Loucy (cell line): ENCODE results near the gene NFASC.
A peak's percentile ranks its signal among the peaks of the same experiment; 100 is the strongest.

Experiments
- H2AFZ ChIP-seq: fragments of 200-600 bp; sonication (generic); 2 replicates; pipeline ENCODE4 v1.6.0; 2016; ENCODE audit warnings: antibody characterized with exemption, mild to moderate bottlenecking, low read length, moderate library complexity
- H3F3A ChIP-seq: fragments of 200-600 bp; 2 replicates; pipeline ENCODE4 v1.6.0; 2016; ENCODE audit warnings: antibody characterized with exemption, low read depth, mild to moderate bottlenecking
- H3K27me3 ChIP-seq: fragments of 200-600 bp; sonication (generic); 2 replicates; pipeline ENCODE4 v1.6.1; 2014; ENCODE audit warnings: low read length, mild to moderate bottlenecking; ENCODE audit not compliant: insufficient read depth, poor library complexity, severe bottlenecking
- H3K36me3 ChIP-seq: fragments of 200-600 bp; sonication (generic); 2 replicates; pipeline ENCODE4 v1.6.1; 2016; ENCODE audit warnings: low read length; ENCODE audit not compliant: insufficient read depth
- H3K4me1 ChIP-seq: fragments of 200-600 bp; sonication (generic); 2 replicates; pipeline ENCODE4 v1.5.1; 2014; ENCODE audit warnings: low read length, mild to moderate bottlenecking; ENCODE audit not compliant: insufficient read depth, poor library complexity, severe bottlenecking
- H3K4me2 ChIP-seq: fragments of 200-600 bp; sonication (generic); 2 replicates; pipeline ENCODE4 v1.6.0; 2014; ENCODE audit warnings: antibody characterized with exemption, low read length, low read depth, mild to moderate bottlenecking; ENCODE audit not compliant: poor library complexity, severe bottlenecking
- H3K4me3 ChIP-seq: fragments of 200-600 bp; sonication (generic); 2 replicates; pipeline ENCODE4 v1.5.1; 2014; ENCODE audit warnings: low read length, mild to moderate bottlenecking, mixed read lengths; ENCODE audit not compliant: poor library complexity, severe bottlenecking
- H3K79me2 ChIP-seq: fragments of 200-600 bp; sonication (generic); 2 replicates; pipeline ENCODE4 v1.6.1; 2014; ENCODE audit warnings: low read length; ENCODE audit not compliant: insufficient read depth
- H3K9ac ChIP-seq: fragments of 200-600 bp; sonication (generic); 2 replicates; pipeline ENCODE4 v1.6.0; 2014; ENCODE audit warnings: mild to moderate bottlenecking, low read depth, low read length, moderate library complexity; ENCODE audit not compliant: poor library complexity, severe bottlenecking
- H3K9me2 ChIP-seq: fragments of 200-600 bp; sonication (generic); replicated peaks from 2 replicates; pipeline ENCODE4 v1.6.1; 2016; ENCODE audit warnings: low read depth, low read length, mixed read lengths
- H3K9me3 ChIP-seq: fragments of 200-600 bp; sonication (generic); 2 replicates; pipeline ENCODE4 v1.6.1; 2014; ENCODE audit warnings: mild to moderate bottlenecking, antibody characterized with exemption, low read length, low read depth; ENCODE audit not compliant: insufficient read depth
- H4K20me1 ChIP-seq: fragments of 200-600 bp; sonication (generic); 2 replicates; pipeline ENCODE4 v1.6.0; 2014; ENCODE audit warnings: antibody characterized with exemption, low read length, mild to moderate bottlenecking; ENCODE audit not compliant: insufficient read depth, poor library complexity, severe bottlenecking
- EZH2phosphoT487 ChIP-seq: fragments of 200-600 bp; IDR thresholded peaks from 2 replicates; pipeline ENCODE4 v1.6.1; 2018; ENCODE audit warnings: antibody characterized with exemption, mild to moderate bottlenecking, moderate library complexity, borderline replicate concordance
- TF ChIP-seq, protein P1 (sequence below): fragments of 200-600 bp; sonication (generic); conservative IDR thresholded peaks from 2 replicates; pipeline ENCODE4 v1.5.1; 2014; ENCODE audit warnings: mild to moderate bottlenecking, antibody characterized with exemption, low read length

Gene NFASC

DNA sequence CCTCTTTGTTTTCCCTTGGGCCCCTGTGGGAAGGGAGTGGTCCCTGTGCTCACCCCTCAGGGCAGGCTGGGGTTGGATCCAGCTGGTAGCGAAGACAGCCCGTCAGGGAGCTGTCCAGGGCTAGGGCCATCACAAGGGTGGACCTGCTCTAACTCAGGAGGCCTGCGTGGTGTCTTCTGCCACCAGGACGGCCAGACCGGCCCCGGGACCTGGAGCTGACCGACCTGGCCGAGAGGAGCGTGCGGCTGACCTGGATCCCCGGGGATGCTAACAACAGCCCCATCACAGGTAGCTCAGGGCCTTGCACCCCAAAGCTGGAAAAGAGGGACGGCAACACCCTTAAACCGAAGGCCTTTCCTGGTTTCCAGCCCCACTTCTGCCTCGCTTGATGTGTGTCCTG, 108.1 kb downstream of the NFASC start:
- Histone ChIP-seq H3K9me3 (no peaks in the 10 kb centered on the region), H2AFZ (no peak overlapping the region)
- no peak for TF ChIP-seq EZH2phosphoT487
- TF ChIP-seq, protein P1, sequence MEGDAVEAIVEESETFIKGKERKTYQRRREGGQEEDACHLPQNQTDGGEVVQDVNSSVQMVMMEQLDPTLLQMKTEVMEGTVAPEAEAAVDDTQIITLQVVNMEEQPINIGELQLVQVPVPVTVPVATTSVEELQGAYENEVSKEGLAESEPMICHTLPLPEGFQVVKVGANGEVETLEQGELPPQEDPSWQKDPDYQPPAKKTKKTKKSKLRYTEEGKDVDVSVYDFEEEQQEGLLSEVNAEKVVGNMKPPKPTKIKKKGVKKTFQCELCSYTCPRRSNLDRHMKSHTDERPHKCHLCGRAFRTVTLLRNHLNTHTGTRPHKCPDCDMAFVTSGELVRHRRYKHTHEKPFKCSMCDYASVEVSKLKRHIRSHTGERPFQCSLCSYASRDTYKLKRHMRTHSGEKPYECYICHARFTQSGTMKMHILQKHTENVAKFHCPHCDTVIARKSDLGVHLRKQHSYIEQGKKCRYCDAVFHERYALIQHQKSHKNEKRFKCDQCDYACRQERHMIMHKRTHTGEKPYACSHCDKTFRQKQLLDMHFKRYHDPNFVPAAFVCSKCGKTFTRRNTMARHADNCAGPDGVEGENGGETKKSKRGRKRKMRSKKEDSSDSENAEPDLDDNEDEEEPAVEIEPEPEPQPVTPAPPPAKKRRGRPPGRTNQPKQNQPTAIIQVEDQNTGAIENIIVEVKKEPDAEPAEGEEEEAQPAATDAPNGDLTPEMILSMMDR, result no peak

DNA sequence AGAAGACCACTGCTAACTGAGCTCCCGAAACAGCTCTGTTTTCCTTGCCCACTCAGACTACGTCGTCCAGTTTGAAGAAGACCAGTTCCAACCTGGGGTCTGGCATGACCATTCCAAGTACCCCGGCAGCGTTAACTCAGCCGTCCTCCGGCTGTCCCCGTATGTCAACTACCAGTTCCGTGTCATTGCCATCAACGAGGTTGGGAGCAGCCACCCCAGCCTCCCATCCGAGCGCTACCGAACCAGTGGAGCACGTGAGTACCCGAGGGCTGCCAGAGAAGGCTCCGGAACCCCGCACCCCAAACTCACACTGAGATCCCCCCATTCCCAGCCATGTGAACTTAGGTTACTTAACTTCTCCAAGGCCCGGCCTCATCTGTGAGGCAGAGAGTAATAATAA, 108.6 kb downstream of the NFASC start:
- Histone ChIP-seq H3K79me2 (peaks cover 15% of the 10 kb centered on the region), H3K9me3 (no peaks in the 10 kb centered on the region), H3F3A (no peaks in the 10 kb centered on the region; the same call in 1 of the 2 replicates), H3K36me3 (no peaks in the 10 kb centered on the region), H3K4me3 (no peak overlapping the region), H4K20me1 (no peaks in the 10 kb centered on the region), H3K4me2 (no peak overlapping the region), H3K4me1 (peaks cover 57% of the 10 kb centered on the region), H3K27me3 (no peaks in the 10 kb centered on the region), H3K9me2 (no peaks in the 10 kb centered on the region), H2AFZ (no peak overlapping the region), H3K9ac (no peak overlapping the region)
- TF ChIP-seq, protein P1, result no peak
- TF ChIP-seq EZH2phosphoT487, result no peak

More for the DNA sequence above, 108.1 kb downstream of the NFASC start:
- H4K20me1 ChIP-seq, result no peaks in the 10 kb centered on the region
- no peaks in the 10 kb centered on the region for H3K36me3 ChIP-seq
- no peaks in the 10 kb centered on the region for H3K9me2 ChIP-seq
- peaks cover 15% of the 10 kb centered on the region for H3K79me2 ChIP-seq
- H3K4me1 ChIP-seq, result peaks cover 52% of the 10 kb centered on the region
- no peaks in the 10 kb centered on the region for H3K27me3 ChIP-seq
- no peaks in the 10 kb centered on the region; the same call in 1 of the 2 replicates for H3F3A ChIP-seq
- no peak overlapping the region for H3K4me2 ChIP-seq
- no peak overlapping the region for H3K9ac ChIP-seq
- no peak overlapping the region for H3K4me3 ChIP-seq

DNA sequence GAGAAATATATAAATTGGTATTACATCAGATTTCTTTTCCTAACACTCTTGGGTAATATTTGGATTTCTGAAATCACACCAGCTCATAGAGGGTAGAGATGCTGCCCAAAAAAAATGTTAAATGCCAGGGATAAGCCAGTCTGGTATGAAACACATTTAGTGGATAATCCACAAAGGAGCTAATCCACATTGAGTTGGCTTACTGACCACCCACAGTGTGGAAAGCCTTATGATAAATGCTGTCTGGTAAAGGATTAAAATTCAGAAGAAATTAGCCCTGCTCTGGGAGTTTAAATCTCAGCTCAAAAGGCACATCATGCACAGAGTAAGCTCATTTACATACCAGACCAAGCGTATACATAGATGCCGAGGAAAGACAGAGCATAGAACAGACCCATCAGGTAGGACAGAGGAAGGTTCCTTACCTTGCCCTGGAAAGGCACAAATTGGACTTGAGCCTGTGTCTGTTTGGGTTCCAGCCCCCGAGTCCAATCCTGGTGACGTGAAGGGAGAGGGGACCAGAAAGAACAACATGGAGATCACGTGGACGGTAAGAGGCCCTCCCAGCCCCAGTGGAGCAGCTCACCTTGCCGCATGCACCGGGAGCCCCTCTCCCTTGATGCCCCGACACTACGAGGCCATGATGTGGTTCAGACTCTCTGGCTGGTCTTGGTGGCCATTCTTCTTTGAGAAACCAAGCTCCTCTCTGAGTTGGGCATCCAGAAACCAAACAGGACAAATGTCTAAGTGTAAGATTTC, 109.4 kb downstream of the NFASC start:
- Histone ChIP-seq H3K79me2 (peaks cover 15% of the 10 kb centered on the region), H3K9me2 (no peaks in the 10 kb centered on the region), H3F3A (no peaks in the 10 kb centered on the region; the same call in 1 of the 2 replicates), H3K27me3 (no peaks in the 10 kb centered on the region), H4K20me1 (no peaks in the 10 kb centered on the region), H3K9me3 (no peaks in the 10 kb centered on the region), H3K9ac (peak overlapping the region; percentile 89), H3K4me1 (peaks cover 64% of the 10 kb centered on the region), H3K4me2 (peak overlapping the region; percentile 75), H3K4me3 (no peak overlapping the region), H3K36me3 (no peaks in the 10 kb centered on the region), H2AFZ (no peak overlapping the region)
- no peak for TF ChIP-seq EZH2phosphoT487
- TF ChIP-seq, protein P1, result no peak
